Activated CD8-positive, alpha-beta memory T cell treated with anti-CD3 and anti-CD28 coated beads, Interleukin-2, amount 50 U/mL, for 48 hours (primary cell): Measurements from ENCODE around the gene TNFRSF18.
"Not testable (repeated sequence)": the region's sequence is repeated elsewhere in the genome, so short reads cannot be mapped to it uniquely, and the experiment has no call there.

Experiments used
- DNase-seq: peaks from one replicate; pipeline ENCODE4 v3.0.0-alpha.2; 2020

The TNFRSF18 gene

DNA sequence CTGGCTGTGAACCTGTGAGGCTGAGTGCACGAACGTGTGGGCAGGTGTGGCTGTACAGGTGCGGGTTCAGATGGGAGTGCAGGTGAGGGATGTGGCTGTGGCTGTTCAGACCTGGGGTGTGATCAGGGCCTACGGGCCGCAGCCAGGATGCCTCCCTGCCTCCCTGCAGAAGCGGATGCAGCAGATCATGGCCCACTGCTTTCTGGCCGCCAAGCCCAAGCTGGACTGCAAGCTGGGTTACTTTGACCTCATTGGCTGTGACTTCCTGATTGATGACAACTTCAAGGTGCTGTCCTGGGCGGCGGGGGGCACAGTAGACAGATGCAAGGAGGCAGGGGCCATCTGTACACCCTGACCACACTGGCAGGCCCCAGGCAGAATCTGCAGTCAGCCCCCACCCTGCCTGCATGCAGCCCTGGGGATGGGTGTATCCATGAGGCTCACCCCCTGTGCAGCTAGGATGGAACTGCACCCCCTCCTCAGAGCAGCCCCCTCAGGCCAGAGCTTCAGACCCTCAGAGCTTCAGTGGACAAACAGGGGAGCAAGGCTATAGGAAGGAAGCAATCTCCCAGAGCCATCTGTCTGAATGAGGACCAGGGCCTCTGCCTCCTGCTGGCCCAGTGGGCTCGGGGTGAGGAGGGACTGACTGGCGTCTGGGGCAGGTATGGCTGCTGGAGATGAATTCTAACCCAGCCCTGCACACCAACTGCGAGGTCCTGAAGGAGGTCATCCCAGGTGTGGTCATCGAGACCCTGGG is 9.8 kb downstream of the TNFRSF18 start:
- peak; percentile 48 for DNase-seq

DNA sequence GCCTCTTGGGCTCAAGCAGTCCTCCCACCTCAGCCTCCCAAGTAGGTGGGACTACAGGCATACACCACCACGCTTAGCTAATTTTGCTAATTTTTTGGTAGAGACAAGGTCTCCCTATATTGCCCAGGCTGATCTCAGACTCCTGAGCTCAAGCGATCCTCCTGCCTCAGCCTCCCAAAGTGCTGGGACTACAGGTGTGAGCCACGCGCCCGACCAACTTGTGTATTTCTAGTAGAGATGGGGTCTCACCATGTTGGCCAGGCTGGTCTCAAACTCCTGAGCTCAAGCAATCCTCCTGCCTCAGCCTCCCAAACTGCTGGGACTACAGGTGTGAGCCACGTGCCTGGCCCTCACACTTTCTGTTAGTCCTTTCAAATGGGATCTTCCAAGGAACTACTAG is 10.7 kb downstream of the TNFRSF18 start:
- DNase-seq = not testable (repeated sequence)

DNA sequence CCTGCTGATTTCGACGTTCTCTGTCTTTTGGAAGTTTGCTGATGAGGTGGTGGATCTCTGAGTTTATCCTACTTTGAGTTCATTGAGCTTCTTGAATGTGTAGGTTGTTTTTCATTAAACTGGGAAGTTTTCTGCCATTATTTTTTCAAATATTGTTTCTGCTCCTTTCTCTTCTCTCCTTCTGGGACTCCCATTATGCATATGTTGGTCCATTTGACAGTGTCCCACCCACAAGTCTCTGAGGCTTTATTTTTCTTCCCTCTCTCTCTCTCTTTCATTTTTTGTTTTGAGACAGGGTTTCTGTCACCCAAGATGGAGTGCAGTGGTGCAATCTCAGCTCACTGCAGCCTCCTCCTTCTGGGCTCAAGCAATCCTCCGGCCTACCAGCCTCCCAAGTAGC is 11.7 kb downstream of the TNFRSF18 start:
- DNase-seq = no peak

DNA sequence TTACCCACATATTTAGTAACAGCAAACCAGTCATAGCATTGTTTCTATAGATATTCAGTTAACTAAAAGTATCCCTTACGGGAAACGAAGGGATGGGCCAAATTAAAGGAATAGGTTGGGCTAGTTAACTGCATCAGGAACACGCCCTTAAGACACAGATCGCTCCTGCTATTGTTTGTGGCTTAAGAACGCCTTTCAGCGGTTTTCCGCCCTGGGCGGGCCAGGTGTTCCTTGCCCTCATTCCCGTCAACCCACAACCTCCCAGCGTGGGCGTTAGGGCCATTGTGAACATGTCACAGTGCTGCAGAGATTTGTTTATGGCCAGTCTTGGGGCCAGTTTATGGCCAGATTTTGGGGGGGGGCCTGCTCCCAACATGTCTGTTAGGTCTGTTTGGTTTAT is 14.7 kb downstream of the TNFRSF18 start:
- DNase-seq = peak; percentile 40

DNA sequence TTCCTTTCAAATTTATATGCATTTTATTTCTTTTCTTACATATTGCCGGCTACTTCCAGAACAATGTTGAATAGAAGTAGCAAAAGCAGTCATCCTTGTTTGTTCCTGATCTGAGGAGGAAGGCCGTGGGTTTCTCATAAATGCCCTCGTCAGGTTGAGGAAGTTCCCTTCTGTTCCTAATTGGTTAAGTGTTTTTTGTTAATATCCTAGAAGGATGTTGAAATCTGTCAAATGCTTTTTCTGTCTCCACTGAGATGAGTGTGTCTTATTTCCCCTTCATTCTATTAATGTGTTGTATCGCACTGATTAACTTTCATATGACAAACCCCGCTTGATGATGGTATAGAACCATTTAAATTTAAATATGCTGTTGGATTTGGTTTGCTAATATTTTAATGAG is 17.3 kb downstream of the TNFRSF18 start:
- no peak for DNase-seq

DNA sequence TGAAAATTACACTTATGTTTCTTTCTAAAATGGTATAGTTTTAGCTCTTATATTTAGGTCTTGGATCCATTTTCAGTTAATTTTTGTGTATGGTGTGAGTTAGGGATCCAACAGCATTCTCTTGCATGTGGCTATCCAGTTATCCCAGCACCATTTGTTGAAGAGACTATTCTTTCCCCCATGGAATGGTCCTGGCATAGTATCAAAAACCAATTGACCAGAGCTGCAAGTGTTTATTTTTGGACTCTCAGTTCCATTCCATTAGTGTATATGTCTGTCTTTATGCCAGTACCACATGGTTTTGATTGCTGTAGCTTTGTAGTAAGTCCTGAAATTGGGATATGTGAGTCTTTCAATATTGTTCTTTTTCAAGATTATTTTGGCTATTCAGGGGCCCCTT is 18.5 kb downstream of the TNFRSF18 start:
- no peak for DNase-seq

DNA sequence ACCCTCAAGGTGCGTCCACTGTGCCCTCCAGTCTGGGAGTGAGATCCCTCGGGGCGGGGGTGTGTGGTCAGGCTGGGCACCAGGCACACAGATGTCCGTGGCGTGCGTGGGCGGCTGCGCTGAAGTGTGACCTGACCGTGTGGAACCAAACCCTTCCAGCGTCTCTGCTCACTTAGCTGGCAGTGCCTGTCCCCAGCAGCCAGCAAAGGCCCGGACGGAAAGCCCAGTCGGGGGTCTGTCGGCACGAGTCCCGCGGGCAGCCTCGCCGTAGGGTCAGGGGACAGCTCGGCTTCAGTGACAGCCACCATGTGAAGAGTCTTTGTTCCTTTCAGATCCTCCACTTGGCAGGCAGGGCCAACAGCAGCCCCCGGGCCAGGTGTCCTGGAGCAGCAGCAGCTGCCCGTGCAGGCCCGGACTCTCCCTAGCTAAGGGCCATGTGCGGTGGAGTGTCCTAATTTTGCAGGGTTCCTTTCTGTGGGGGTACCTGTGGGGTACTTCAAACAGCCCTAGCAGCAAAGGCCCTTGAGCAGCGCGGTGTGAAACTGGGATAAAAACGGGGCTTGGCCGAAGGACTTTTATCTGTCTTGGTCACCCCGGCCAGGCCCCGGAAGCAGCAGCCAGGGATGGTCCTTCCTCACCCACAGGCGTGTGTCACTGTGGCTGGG is 21.2 kb downstream of the TNFRSF18 start:
- no peak for DNase-seq

DNA sequence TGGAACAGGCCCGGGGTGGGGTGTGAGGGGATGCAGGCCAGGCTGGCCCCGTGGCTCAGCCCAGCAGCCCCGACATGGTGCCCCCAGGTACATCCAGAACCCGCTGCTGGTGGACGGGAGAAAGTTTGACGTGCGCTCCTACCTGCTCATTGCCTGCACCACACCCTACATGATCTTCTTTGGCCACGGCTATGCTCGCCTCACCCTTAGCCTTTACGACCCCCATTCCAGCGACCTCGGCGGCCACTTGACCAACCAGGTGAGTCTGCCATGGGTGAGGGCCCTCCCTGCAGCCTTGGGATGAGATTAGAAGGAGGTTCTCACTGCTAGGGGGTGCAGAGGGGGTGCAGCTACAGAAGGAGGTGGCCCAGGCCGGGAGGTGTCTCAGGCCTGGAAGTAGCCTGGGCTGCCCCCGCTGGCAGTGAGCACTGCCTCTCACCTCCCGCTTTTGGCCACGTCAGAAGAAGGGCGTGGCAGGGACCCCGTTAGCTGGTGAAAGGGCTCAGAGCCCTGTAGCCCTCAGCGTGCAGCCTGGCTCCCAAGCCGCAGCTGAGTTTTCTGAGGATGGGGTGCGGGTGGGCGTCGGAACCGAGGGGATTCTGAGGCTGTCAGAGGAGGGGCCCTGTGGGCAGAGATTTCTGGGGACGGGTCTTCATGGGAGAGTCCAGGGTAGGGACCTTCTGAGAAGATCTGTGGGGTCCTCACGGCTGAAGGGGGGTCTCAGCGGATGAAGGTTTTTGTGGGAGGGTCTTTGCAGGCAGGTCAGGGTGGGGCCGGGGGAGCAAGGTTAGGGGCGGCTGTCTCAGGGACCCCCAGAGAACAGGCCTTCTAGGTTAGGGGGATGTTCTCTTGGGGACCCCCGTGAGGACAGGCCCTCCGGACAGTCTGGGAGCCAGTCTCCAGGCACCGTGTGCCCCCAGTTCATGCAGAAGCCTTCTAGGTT is 22.3 kb downstream of the TNFRSF18 start:
- DNase-seq = no peak

DNA sequence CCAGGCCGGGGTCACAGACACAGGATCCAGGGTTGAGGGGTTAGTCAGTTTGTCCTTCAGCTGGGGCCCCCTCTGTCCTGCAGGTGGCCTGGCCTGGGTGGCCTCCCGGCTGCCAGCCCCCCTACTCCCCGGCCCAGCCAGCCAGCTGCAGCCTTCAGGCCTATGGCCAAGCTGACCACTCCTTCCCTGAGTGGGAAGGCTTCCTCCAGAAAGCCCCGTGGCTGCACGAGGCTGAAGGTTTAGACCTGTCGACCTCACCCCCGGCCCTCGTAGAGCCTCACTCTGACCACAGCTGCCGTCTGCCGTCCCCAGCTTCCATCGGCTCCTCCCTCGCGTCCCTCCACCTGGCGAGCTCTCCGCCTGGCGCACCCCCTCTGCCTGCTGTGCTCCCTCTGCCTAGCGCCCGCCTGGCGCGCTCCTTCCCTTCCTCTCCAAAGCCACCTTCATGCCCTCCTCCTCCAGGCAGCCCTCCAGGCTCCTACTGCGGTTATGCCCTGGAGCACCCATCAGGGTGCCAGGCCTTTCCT is 23.1 kb downstream of the TNFRSF18 start:
- DNase-seq = no peak

DNA sequence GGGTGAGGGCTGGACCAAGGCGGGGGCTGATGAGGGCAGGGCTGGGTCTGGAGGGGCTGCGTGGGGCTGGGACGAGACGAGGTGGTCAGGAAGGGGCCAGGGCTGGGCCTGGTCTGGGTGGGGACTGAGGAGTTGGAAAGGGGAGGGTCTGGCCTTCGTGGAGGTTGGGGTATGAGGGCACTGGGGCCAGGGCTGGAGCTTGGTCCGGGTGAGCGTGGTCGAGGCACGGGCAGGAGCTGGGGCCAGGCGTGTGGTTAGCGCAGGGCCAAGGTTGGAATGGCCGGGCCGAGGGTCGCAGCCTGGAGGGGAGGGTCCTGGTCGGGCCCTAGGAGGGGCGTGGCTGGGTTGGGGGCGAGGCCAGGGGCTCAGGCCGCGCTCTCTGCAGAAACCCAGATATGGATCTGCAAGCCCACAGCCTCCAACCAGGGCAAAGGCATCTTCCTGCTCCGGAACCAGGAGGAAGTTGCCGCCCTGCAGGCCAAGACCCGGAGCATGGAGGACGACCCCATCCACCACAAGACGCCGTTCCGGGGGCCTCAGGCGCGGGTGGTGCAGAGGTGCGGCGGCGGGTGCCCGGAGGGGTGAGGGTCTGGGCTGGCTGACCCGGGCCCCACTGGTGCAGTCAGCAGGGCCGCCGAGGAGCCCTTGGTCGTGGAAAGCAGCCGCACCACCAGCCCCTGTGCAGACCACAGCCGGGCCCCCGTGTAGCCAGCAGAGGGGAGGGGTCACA is 23.7 kb downstream of the TNFRSF18 start:
- DNase-seq = no peak

DNA sequence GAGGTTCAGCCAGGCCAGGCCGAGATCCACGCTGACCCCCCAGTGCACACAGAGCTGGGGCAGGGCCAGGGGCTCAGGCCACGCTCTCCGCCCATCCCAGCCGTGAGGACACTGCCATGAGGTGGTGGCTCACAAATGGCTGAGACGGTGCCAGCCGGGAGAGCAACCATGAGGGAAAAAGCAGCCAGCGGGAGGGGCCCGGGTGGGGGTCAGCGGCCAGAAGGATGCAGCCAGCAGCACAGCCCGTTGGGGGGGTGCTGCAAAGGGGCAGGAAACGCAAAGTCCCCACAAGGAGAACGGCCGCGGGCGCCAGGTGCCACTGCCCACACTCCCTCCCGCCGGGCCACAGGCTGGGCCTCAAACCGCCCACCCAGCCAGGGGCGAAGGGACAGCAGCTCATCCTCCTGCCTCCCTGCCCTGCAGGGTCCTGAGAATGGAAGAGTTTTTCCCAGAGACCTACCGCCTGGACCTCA is 24.4 kb downstream of the TNFRSF18 start:
- no peak for DNase-seq

DNA sequence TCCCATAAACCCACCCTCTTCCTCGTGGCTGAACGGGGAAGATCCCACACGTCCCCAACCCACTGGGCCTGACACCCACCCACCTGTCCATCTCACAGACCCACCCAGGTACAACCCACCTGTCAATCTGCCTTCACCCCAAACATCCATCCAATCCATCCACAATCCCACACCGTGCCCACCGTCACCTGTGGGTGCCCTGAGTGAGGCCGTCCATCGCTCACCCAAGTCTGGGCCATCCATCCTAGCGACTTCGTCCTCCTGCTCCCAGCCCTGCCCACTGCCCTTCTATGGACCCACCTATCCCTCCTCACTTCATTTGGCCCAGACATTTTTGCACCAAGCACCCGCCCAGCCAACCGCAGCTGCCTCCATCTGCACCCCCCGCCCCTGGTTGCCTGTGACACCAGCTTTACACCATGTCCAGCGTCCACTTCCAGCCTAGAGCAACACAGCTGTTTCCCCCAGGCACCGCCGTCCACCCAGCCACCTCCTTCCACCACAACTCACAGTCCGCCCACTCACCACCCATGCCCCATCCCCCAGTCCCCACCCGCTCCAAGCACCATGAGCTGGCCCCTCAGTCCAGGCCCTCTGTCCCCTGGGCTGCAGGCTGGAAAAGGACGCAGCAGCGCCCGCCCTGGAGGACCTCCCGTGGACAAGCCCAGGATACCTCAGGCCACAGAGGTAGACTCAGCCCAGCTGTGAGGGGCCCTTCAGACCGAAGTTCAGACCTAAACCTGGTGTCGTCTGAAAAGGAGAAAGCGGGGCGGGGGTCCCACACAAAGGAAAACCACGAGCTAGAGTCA is 25.1 kb downstream of the TNFRSF18 start:
- no peak for DNase-seq

DNA sequence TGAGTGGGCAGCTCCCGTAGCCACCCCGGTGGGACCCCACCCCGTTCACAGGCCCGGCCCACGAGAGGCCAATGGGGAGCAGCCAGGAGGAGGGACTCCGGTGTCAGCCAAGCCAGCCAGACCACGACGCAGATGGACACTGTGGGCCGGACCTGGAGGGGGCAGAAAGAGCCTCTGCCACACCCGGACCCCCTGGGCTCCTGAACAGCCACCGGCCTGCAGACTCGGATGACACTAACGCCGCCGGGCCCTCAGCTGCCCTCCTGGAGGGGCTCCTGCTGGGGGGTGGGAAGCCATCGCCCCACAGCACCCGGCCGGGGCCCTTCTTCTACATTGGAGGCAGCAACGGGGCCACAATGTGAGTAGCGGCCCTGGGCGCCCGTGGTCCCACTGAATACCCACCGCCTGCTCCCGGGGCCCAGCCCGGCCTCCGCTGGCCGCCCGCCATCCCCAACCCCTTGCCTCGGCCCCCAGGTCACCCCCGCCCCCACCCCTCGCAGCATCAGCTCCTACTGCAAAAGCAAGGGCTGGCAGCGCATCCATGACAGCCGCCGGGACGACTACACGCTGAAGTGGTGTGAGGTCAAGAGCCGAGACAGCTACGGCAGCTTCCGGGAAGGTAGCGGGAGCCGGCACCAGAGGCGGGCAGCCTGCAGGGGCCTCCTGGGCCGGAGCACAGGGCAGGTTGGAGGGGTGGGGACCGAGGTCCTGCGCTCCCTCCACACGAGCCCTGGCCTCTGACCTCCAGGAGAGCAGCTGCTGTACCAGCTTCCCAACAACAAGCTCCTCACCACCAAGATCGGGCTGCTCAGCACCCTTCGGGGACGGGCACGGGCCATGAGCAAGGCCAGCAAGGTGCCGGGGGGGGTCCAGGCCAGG is 26.2 kb downstream of the TNFRSF18 start:
- DNase-seq = no peak

DNA sequence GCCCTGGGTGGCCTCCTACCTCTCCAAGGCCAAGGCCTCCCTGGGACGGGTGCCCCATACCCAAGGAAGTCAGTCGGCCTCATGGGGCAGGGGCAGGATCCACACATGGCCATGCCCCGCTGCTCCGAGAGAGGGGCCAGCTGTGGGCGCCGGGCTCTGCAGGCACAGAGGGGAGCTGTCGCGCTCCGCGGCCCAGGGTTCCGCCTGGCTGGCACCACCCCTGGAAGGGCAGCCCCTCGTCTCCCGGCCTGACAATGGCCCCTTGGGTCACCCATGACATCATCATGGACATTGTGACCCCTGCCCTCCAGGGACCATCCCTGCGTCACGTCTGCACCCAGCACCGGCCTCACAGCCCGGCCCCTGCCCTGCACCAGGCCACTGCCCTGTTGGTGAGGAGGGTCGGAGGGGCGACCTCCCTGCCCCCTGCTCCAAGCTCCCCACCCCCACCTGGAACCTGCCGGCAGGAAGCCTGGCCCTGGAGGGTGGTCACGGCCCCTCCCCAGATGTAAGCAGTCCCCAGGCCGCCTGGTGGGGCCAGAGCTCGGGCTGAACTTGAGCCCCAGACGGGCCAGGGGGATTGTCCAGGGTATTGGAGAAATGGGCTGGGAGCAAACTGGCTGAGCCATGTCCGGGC is 26.9 kb downstream of the TNFRSF18 start:
- no peak for DNase-seq

DNA sequence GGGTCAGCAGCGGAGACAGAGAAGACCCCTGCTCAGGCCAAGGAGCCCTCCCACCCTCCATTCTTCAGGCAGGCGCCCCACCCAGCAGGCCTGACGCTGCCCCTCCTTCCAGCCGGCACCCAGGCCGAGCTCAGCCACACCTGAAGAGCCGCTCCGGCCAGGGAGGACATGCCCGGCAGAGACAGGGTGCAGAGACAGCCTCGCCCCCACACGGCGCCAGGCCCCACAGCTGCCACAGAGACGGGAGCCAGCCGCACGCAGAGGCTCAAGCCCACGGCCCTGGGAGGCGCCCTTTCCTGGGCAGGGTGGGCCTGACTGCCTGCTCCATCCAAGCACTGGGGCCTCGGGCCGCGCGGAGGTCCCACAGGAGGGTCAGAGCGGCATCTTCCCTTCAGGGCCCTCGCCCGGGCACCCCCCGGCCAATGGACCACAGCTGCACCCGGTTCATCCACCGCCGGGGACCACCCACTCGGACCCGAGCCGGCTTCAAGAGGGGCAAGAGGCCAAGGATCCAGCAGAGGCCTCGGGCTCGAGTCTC is 27.5 kb downstream of the TNFRSF18 start:
- DNase-seq = no peak

DNA sequence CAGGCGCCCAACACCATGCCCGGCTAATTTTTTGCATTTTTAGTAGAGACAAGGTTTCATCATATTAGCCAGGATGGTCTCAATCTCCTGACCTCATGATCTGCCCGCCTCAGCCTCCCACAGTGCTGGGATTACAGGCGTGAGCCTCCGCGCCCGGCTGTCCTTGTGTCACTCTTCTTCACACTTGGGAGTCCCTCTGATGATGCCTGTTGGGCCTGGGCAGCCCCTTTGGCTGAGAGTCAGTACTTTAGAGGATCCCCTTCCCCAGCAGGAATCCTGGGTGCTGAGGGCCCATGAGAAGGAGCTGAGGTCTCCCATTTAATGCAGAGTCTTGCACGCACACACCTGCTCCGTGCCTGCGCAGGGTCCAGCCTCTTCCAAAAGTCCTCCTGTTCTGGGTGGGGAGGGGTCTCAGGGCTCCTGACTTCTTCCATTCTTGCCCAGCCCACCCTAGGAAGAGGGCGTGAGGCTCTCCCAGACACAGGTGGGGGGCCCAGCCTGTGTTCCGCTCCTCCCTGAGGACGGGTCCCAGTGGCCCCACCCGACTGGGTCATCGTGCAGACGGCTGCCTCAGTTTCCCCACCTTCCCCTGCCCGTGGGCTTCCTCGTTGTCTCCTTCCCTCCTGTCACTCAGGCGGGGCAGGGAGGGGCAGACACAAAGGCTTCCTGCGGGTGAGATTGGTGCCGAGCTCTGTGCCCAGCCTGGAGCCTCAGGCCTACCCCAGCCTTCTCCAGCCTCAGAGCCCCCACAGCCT is 28.8 kb downstream of the TNFRSF18 start:
- DNase-seq = no peak

DNA sequence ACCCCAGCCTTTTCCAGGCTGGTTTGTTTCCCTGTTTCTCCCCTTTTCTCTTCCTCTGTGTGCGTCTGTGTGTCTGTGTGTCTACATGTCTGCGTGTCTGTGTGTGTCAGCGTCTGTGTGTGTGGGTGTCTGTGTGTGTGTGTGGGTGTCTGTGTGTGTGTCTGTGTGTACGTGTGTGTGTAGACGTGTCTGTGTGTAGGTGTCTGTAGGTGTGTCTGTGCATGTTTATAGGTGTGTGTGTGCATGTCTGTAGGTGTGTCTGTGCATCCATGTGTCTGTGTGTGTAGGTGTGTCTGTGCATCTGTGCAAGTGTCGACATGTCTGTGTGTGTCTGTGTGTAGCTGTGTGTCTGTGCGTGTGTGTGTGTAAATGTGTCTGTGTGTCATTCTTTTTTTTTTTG is 29.5 kb downstream of the TNFRSF18 start:
- no peak for DNase-seq

DNA sequence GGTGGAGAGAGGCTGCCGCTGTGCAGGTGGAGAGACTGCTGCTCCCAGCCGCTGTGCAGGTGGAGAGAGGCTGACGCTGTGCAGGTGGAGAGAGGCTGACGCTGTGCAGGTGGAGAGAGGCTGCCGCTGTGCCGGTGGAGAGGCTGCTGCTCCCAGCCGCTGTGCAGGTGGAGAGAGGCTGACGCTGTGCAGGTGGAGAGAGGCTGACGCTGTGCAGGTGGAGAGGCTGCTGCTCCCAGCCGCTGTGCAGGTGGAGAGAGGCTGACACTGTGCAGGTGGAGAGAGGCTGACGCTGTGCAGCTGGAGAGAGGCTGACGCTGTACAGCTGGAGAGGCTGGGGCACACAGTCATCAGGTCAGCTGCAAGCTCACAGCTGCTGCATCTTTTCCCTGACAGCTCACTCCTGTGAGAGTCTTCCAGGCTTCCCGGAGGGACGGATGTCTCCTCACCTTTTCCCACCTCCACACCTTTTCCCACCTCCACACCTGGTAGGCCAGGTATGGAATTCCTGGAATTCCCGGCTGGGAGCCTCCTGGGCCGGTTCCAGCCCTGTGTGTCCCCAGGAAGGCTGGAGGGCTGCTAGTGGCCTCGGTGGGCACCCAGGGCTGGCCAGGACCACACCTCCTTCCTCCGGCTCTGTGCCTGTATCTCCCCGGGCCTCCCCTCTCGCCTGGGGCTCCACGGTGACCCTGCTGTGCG is 30.2 kb downstream of the TNFRSF18 start:
- not testable (repeated sequence) for DNase-seq
